LNCaP clone FGC (cell line): ENCODE measurements around the gene ESYT2.
A peak's percentile ranks its signal among the peaks of the same experiment; 100 is the strongest.
"Not testable (repeated sequence)": the region's sequence is repeated elsewhere in the genome, so short reads cannot be mapped to it uniquely, and the experiment has no call there.

Source experiments
- DNase-seq: peaks from one replicate; pipeline ENCODE4 v3.0.0-alpha.2; 2011; ENCODE audit warnings: low read depth
- H3K4me3 ChIP-seq: 2 replicates; pipeline ENCODE4 v1.5.1; 2011; ENCODE audit warnings: mild to moderate bottlenecking, low read depth, low read length, control low read depth
- TF ChIP-seq, protein P1 (sequence below): IDR thresholded peaks from 2 replicates; pipeline ENCODE4 v1.5.1; 2012; ENCODE audit warnings: mild to moderate bottlenecking; ENCODE audit not compliant: control insufficient read depth, insufficient read depth; ENCODE audit errors: extremely low read depth

ESYT2 gene, protein sequence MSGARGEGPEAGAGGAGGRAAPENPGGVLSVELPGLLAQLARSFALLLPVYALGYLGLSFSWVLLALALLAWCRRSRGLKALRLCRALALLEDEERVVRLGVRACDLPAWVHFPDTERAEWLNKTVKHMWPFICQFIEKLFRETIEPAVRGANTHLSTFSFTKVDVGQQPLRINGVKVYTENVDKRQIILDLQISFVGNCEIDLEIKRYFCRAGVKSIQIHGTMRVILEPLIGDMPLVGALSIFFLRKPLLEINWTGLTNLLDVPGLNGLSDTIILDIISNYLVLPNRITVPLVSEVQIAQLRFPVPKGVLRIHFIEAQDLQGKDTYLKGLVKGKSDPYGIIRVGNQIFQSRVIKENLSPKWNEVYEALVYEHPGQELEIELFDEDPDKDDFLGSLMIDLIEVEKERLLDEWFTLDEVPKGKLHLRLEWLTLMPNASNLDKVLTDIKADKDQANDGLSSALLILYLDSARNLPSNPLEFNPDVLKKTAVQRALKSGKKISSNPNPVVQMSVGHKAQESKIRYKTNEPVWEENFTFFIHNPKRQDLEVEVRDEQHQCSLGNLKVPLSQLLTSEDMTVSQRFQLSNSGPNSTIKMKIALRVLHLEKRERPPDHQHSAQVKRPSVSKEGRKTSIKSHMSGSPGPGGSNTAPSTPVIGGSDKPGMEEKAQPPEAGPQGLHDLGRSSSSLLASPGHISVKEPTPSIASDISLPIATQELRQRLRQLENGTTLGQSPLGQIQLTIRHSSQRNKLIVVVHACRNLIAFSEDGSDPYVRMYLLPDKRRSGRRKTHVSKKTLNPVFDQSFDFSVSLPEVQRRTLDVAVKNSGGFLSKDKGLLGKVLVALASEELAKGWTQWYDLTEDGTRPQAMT

DNA sequence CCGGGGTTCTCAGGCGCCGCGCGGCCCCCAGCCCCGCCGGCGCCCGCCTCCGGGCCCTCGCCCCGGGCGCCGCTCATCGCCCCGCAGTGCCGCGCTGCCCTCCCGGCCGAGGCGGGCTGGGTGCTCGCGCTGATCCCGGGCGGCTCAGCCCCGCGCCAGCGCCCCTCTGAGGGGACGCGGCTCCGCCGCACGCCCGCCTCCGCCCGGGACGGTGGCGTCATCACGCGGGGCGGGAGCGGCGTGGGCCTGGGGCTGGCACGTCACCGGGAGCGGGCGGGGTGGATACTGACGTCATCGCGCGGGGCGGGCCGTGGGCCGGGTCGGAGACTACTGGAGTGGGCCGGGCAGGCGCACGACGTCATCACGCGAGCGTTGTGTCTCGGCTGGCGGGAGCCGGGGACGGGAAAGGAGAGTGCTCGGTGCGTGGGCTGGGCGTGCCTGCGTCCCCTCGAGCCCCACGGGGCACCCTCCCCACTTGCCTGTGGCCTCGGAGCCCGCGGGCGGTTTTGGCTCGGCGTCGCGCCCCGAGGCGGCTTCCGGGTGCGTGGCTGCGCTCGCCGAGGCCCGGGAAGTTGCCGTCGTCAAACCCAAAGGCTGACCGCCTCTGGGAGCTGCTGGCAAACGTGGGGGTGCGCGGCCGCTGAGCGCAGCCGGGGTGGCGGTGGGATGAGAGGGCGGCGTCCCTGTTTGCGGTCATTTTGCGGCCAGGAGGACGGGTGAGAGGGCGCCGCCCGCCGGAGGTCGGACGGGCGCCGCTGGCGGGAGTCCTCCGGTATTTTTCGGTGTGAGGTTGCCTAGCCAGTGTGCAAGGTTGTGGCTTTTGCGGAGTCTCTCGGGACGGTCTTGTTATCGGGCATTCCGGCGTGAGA is at the start of gene ESYT2:
Gene ESYT2, minus strand, starts transcription at position 168 of the 869 bp plus-strand sequence. Its CDS starts 91 bp downstream, at position 77.
- TF ChIP-seq, protein P1, sequence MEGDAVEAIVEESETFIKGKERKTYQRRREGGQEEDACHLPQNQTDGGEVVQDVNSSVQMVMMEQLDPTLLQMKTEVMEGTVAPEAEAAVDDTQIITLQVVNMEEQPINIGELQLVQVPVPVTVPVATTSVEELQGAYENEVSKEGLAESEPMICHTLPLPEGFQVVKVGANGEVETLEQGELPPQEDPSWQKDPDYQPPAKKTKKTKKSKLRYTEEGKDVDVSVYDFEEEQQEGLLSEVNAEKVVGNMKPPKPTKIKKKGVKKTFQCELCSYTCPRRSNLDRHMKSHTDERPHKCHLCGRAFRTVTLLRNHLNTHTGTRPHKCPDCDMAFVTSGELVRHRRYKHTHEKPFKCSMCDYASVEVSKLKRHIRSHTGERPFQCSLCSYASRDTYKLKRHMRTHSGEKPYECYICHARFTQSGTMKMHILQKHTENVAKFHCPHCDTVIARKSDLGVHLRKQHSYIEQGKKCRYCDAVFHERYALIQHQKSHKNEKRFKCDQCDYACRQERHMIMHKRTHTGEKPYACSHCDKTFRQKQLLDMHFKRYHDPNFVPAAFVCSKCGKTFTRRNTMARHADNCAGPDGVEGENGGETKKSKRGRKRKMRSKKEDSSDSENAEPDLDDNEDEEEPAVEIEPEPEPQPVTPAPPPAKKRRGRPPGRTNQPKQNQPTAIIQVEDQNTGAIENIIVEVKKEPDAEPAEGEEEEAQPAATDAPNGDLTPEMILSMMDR, result peak; percentile 30; the same call in 1 of the 2 replicates
- H3K4me3 ChIP-seq, result peak within 1 kb of the TSS; percentile 77
- peak; percentile 82 for DNase-seq

DNA sequence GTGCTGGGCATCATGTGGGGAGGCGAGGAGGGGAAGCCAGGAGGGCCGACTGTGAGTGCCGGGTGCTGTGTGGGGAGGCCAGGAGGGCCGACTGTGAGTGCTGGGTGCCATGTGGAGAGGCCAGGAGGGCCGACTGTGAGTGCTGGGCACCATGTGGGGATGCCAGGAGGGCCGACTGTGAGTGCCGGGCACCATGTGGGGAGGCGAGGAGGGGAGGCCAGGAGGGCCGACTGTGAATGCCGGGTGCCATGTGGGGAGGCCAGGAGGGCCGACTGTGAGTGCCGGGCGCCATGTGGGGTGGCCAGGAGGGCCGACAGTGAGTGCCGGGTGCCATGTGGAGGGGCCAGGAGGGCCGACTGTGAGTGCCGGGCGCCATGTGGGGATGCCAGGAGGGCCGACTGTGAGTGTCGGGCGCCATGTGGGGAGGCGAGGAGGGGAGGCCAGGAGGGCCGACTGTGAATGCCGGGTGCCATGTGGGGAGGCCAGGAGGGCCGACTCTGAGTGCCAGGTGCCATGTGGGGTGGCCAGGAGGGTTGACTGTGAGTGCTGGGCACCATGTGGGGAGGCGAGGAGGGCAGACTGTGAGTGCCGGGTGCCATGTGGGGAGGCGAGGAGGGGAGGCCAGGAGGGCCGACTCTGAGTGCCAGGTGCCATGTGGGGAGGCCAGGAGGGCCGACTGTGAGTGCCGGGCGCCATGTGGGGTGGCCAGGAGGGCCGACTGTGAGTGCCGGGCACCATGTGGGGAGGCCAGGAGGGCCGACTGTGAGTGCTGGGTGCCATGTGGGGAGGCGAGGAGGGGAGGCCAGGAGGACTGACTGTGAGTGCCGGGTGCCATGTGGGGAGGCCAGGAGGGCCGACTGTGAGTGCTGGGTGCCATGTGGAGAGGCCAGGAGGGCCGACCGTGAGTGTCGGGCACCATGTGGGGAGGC is 49.1 kb upstream of the ESYT2 start:
- DNase-seq, H3K4me3 ChIP-seq: not testable (repeated sequence)

DNA sequence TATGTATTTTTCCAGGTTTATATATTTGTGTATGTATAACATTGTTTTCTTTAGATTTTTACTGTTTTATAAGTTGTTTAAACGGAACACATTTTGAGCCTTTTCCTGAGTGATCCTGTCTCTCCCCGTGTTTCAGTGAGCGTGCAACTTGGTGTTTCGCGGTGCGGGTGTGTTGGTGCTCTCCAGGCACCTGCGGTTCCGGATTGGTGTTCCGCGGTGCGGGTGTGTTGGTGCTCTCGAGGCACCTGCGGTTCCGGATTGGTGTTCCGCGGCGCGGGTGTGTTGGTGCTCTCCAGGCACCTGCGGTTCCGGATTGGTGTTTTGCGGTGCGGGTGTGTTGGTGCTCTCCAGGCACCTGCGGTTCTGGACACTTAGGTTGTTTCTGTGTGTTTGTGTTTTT is 47.7 kb upstream of the ESYT2 start:
- TF ChIP-seq, protein P1, result no peak
- H3K4me3 ChIP-seq, result no peak overlapping the region
- DNase-seq, result no peak

DNA sequence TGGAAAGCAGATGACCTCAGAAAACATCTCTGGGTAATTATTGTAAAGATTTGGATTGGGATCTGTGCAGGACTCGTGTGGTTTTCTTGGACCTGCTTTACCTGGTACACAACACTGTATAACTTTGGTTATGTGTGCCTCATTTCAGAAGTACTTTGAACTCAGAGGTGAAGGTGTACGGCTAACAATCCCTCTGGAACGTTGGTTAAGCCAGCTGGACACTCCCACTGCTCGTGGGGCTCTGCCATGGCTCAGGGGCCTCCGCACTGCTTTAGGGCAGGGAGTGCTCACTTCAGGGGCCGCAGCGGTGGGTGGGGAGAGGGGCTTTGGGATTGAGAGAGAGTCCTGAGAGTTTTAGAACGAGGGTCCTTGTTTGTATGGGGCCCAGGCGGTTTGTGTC is 40.6 kb upstream of the ESYT2 start:
- TF ChIP-seq, protein P1, result no peak
- DNase-seq, result no peak
- H3K4me3 ChIP-seq, result no peak overlapping the region

DNA sequence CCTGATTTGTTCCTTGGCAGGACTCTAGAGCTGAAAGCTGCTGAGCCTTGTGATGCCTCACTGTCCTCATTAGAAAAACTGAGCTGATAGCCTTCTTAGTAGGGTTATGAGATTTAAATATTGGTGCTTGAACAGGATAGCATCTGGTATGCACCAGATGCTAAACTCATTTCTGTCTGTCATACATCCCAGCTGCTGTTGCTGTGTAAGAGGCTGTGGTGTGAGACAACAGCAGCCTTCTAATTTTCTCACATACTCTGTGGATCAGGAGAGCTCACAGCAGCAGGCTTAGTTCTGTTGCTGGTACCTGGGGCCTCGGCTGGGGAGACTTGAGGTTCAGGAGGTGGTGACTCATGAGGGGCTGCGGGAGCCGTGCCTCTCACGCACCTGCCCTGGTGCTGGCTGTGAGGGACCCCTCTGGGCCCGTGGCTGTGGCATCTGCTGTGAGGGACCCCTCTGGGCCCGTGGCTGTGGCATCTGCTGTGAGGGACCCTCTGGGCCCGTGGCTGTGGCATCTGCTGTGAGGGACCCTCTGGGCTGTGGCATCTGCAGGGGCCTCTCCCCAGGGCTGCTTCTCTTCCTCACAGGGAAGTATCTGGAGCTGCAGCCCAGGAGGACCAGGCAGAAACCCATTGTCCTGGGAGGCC is 39.6 kb upstream of the ESYT2 start:
- H3K4me3 ChIP-seq, result no peak overlapping the region
- TF ChIP-seq, protein P1, result no peak
- DNase-seq, result no peak

DNA sequence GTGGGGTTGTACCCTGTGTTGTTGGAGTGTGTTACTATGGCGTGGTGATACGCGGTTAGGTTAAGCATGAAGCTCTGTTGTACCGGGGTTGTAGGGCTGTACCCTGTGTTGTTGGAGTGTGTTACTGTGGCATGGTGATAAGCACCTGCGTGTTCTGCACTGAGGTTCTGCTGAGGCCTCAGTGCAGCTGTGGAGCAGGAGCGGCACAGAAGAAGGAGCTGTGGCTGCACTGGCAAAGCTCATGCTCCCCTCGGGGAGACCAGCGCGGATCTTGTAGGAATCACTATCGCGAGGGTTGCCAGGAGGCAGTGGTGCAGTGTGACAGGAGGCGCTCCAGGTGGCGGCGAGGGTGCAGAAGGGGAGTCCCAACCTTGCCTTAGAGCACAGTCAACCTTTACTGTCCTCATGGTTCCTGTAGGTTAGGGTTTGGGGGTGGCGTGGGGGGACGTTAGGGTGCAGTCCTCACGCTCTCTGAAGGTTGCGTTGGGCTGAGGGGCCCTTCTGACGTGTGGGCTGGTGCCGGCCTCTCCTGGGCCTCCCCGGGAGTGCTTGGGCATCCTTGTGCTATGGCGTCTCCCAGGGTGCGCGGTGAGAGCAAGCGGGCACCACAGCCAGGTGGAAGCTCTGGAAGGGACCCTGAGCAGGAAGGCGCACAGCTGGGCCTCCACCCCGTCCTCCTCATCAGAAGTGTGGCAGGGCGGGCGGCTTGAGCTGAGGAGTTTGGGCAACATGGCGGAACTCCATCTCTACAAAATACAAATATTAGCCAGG is 38.1 kb upstream of the ESYT2 start:
- TF ChIP-seq, protein P1, result no peak
- no peak overlapping the region for H3K4me3 ChIP-seq
- DNase-seq, result no peak
